ENCODE measurements around the gene UQCC3. TPM values are rescaled to one million over a fixed set of nuclear protein-coding genes. Genes with fewer than 3 reads are reported as not detected.
"Not testable (repeated sequence)": the region's sequence is repeated elsewhere in the genome, so short reads cannot be mapped to it uniquely, and the experiment has no call there.

The UQCC3 gene
- total RNA-seq, 2 experiments from 2014 or later: 7.2 to 9.0 TPM

DNA sequence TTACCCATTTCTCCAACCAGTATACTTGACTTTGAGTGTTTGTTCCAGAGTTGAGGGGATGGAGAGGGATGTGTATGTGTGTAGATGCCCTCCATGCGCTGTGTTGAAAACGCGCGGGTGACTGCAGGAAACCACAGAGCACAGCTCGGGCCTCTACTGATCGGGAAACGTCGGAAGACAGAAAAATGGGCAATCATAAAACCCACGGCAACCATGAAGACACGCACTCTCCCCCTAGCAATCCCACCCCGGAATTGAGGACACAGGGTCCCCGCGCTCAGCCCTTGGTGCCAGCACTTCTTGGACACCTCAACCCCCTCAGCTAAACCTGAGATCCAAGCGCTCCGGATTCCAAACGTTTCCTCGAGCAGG lies 251 bp upstream of the UQCC3 start:
- Mint-ChIP-seq H3K9me3 (ENCODE audit: low read depth) (no peaks in the 10 kb centered on the region), H3K4me3 (peak overlapping the region; percentile 95), H3K36me3 (peaks cover 40% of the 10 kb centered on the region), H3K27me3 (no peaks in the 10 kb centered on the region), H3K27ac (peak overlapping the region; percentile 96), H3K4me1 (peaks cover 55% of the 10 kb centered on the region)
- DNase-seq: no peak
- ATAC-seq: peak; percentile 20
- CTCF ChIA-PET: interaction anchor here (0.7 to 7.7 kb wide), 13 partner anchors 10 to 247 kb away, joined by 3 to 50 read pairs (median 5); partner anchors contain the start of genes MTA2, TAF6L, TMEM179B and TUT1

DNA sequence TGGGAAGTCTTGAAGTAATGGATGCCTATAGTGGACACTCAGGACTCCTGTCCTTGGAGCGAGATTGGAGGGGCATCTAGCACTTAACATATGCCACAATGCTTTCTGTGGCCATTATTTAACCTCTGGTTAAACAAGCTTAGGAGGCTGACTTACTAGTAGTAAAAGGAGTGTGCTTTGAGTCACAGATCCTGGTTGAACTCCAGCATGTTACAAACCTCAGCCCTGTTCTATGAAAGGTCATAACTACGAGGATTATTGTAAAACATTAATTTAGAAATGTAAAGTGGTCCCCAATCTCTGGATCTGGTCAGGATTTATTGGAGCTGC lies 1.7 kb downstream of the UQCC3 start:
- no peak for ATAC-seq
- no peaks in the 10 kb centered on the region for H3K27me3 Mint-ChIP-seq
- H3K4me3 Mint-ChIP-seq: peak overlapping the region; percentile 95
- H3K9me3 Mint-ChIP-seq (ENCODE audit: low read depth): no peaks in the 10 kb centered on the region
- H3K36me3 Mint-ChIP-seq: peaks cover 39% of the 10 kb centered on the region
- H3K4me1 Mint-ChIP-seq: peaks cover 60% of the 10 kb centered on the region
- CTCF ChIA-PET: interaction anchor here (0.9 to 7.7 kb wide), 5 partner anchors 8 to 279 kb away, joined by 3 to 50 read pairs (median 5); partner anchors contain the start of genes C11orf98, CSKMT, TMEM179B and TUT1
- no peak for DNase-seq
- H3K27ac Mint-ChIP-seq: peak overlapping the region; percentile 96

DNA sequence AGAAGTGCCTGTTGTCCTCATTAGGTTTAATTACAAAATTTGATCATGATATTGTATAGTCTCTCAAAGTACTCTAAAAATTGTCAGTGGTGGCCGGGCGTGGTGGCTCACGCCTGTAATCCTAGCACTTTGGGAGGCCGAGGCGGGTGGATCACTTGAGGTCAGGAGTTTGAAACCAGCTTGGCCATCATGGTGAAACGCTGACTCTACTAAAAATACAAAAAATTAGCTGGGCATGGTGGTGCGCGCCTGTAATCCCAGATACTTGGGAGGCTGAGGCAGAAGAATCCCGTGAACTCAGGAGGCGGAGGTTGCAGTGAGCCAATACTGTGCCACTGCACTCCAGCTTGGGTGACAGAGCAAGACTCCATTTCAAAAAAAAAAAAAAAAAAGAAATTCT lies 3.9 kb downstream of the UQCC3 start:
- not testable (repeated sequence) for DNase-seq; H3K9me3 Mint-ChIP-seq (ENCODE audit: low read depth); ATAC-seq; H3K27me3 Mint-ChIP-seq; H3K4me3 Mint-ChIP-seq; H3K27ac Mint-ChIP-seq
- CTCF ChIA-PET: interaction anchor here (1.6 to 3.5 kb wide), 2 partner anchors 10 to 281 kb away, joined by 3 to 15 read pairs; partner anchors contain the start of genes C11orf98 and CSKMT
- H3K36me3 Mint-ChIP-seq: peaks cover 34% of the 10 kb centered on the region
- peaks cover 50% of the 10 kb centered on the region for H3K4me1 Mint-ChIP-seq

DNA sequence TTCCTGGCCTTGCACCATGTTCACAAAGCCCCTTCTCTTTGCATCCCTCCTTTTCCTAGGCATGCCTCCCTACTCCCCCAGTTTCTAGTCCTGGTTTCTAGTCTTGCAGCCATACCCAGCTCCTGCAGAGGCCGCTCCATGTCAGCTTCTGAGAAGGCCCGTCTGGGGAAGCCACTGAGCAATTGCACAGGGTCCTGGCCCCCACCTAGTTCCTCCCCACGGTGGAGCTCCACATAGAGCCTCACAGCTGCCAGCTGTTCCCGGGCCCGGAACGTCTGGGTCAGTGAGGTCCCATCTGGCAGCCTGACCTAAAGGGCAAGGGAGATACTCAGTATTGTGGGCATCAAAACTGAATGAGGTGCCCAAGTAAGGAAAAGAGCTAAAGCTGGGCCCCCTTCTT lies 5.2 kb downstream of the UQCC3 start:
- DNase-seq (no peak), ATAC-seq (no peak)
- H3K27me3 Mint-ChIP-seq: no peaks in the 10 kb centered on the region
- H3K9me3 Mint-ChIP-seq (ENCODE audit: low read depth): no peaks in the 10 kb centered on the region
- peak overlapping the region; percentile 90 for H3K27ac Mint-ChIP-seq
- H3K36me3 Mint-ChIP-seq: peaks cover 26% of the 10 kb centered on the region
- H3K4me3 Mint-ChIP-seq: no peak overlapping the region
- H3K4me1 Mint-ChIP-seq: peaks cover 51% of the 10 kb centered on the region
- CTCF ChIA-PET: interaction anchor here (1.0 to 2.1 kb wide), 6 partner anchors 12 to 282 kb away, joined by 3 to 7 read pairs (median 4); partner anchors contain the start of genes C11orf98, CSKMT, EML3 and ROM1

DNA sequence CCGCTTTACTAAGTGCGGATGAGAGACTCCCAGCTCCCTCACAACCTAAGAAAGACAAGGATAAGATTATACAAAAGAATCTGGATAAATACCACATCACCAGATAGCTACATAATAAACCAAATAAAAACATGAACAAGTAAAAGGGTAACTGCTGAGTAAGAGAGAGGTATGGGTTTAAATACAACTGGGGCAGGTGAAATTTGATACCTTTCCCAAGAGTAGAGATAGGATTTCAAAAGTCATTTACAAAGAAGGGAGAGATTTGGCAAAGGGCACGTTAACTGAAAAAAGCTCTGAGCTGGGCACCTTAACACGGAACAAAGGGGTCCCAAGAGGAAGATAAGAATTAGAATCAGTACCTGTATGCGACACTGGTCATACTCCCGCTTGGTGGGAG lies 5.7 kb downstream of the UQCC3 start:
- CTCF ChIA-PET: interaction anchor here (1.0 to 2.1 kb wide), 5 partner anchors 12 to 204 kb away, joined by 3 to 7 read pairs (median 4); partner anchors contain the start of genes C11orf98, CSKMT, EML3 and ROM1
- peak overlapping the region; percentile 90 for H3K27ac Mint-ChIP-seq
- no peaks in the 10 kb centered on the region for H3K27me3 Mint-ChIP-seq
- peaks cover 25% of the 10 kb centered on the region for H3K36me3 Mint-ChIP-seq
- no peak for DNase-seq
- ATAC-seq: no peak
- peaks cover 50% of the 10 kb centered on the region for H3K4me1 Mint-ChIP-seq
- no peaks in the 10 kb centered on the region for H3K9me3 Mint-ChIP-seq (ENCODE audit: low read depth)
- H3K4me3 Mint-ChIP-seq: peak overlapping the region; percentile 46

DNA sequence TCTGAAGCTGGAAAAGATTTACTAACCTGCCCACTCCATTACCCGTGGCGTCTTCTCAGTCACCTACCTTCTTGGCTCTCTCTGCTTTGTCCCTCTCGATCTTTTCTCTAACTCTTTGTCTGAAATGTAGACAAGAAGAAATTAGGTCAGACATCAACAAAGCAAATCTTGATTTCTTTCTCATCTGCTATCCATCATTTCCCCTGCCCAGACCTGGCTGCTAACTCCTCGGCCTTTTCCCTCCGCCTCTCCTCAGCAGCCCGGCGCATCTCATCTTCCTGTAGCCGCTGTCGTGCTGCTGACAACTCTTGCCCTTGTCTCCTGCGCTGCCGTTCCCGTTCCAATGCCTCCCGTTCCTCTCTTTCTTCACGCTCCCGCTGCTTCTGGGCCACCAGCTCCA lies 6.2 kb downstream of the UQCC3 start:
- DNase-seq (no peak), ATAC-seq (no peak)
- peak overlapping the region; percentile 90 for H3K27ac Mint-ChIP-seq
- peak overlapping the region; percentile 84 for H3K4me3 Mint-ChIP-seq
- no peaks in the 10 kb centered on the region for H3K27me3 Mint-ChIP-seq
- H3K4me1 Mint-ChIP-seq: peaks cover 44% of the 10 kb centered on the region
- H3K9me3 Mint-ChIP-seq (ENCODE audit: low read depth): no peaks in the 10 kb centered on the region
- CTCF ChIA-PET: interaction anchor here (1.0 to 2.1 kb wide), 3 partner anchors 13 to 184 kb away, joined by 3 to 7 read pairs (median 5); partner anchors contain the start of genes C11orf98, CSKMT, EML3 and ROM1
- peaks cover 23% of the 10 kb centered on the region for H3K36me3 Mint-ChIP-seq

DNA sequence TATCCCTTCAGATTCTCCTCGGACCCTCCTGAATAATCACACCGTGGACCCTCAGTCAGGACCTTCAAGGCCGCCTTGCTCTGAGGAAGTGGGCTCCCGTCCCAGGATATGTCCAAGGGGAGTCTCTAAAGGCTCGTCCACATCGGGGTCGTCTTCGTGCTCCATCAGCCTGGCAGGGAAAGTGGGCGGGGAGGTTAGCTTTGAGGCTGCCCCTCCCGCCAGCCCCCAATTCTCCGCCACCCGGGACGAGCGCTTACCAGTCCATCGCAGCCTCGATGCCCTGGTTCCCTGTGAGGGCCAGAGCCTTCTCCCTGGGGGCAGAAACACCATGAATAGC lies 6.9 kb downstream of the UQCC3 start:
- H3K36me3 Mint-ChIP-seq: peaks cover 22% of the 10 kb centered on the region
- ATAC-seq: peak; percentile 3
- no peaks in the 10 kb centered on the region for H3K27me3 Mint-ChIP-seq
- peak overlapping the region; percentile 90 for H3K27ac Mint-ChIP-seq
- CTCF ChIA-PET: interaction anchor here (3.7 kb wide), 1 partner anchor 15 kb away, joined by 42 read pairs; no protein-coding TSS in a partner anchor
- peak overlapping the region; percentile 84 for H3K4me3 Mint-ChIP-seq
- no peaks in the 10 kb centered on the region for H3K9me3 Mint-ChIP-seq (ENCODE audit: low read depth)
- no peak for DNase-seq
- H3K4me1 Mint-ChIP-seq: peaks cover 37% of the 10 kb centered on the region

DNA sequence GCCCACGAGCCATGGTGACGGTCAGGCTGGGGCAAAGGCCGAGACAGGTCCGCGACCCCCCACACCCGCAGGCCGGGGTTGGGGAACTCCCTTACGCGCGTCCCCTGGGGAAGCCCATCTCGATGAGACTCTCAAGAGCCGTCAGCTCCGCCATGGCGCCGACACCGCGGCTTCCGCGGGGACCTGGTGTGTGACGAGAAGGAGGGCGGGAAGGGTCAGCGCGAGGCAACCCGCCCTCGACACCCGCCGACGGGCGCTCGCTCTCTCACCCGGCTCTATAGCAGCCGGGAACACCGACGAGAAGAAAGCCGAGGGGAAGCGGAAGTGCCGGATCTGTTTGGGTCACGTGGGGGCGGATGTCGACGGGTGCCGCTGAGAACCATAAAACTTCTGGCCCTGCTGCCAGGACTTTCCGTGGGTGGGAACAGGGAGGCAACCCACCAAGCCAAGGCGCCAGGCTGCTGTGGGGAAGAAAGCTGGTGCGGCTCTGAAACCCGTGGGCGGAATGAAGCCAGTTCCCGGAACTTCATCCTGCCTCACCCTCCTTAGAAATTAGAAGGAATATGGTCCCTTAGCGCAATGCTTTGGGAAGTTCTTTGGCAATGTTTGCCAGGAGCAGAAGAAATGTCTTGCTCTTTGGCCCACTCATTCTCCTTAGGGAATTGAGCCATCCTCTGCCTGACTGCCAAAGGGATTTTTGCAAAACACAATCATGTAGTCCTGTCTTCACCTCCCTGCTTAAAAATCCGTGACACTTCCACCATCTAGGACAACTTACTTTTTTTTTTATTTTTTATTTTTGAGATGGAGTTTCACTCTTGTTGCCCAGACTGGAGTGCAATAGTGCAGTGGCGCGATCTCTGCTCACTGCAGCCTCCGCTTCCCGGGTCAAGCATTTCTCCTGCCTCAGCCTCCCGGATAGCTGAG lies 7.6 kb downstream of the UQCC3 start, which contains the start of gene UBXN1:
UBXN1 (minus strand) TSS at position 304 of the 927 bp plus-strand sequence; CDS start at position 154, 150 bp downstream.
- DNase-seq (peak; percentile 89), ATAC-seq (peak; percentile 90)
- no peaks in the 10 kb centered on the region for H3K27me3 Mint-ChIP-seq
- H3K9me3 Mint-ChIP-seq (ENCODE audit: low read depth): no peaks in the 10 kb centered on the region
- CTCF ChIA-PET: interaction anchor here (0.6 to 3.7 kb wide), 11 partner anchors 11 to 254 kb away, joined by 3 to 42 read pairs (median 4); partner anchors contain the start of genes C11orf98, CSKMT, EML3 and INTS5
- peaks cover 34% of the 10 kb centered on the region for H3K4me1 Mint-ChIP-seq
- peak within 1 kb of the TSS; percentile 90 for H3K27ac Mint-ChIP-seq
- H3K36me3 Mint-ChIP-seq: peaks cover 20% of the 10 kb centered on the region
- H3K4me3 Mint-ChIP-seq: peak within 1 kb of the TSS; percentile 84

DNA sequence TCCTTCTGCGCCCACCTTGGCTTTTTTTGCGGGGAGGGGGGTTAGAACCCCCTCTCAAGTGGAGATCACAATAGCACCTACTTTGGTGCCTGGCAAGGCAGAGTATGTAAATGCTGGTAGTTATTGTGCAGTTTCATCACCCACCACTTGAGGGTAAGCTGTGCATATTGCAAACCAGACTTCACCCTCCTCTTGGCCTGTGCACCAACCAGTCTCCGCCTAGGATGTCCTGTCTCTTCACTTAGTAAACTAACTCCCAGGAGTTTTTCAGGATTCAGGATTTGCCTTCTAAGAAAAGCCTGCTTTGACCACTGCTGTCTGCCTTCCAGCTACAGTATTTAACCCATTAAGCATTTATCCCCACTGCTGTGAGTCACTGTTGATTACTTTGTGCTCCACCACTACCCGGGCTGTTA lies 9.4 kb downstream of the UQCC3 start:
- Mint-ChIP-seq H3K4me1 (peaks cover 31% of the 10 kb centered on the region), H3K4me3 (peak overlapping the region; percentile 39), H3K36me3 (peaks cover 14% of the 10 kb centered on the region), H3K27ac (peak overlapping the region; percentile 73), H3K9me3 (ENCODE audit: low read depth) (no peaks in the 10 kb centered on the region), H3K27me3 (no peaks in the 10 kb centered on the region)
- ATAC-seq: peak; percentile 73
- CTCF ChIA-PET: interaction anchor here (0.6 to 3.7 kb wide), 26 partner anchors 9 to 266 kb away, joined by 3 to 42 read pairs (median 4); partner anchors contain the start of genes C11orf98, CSKMT, GANAB and LBHD1
- peak; percentile 62 for DNase-seq

DNA sequence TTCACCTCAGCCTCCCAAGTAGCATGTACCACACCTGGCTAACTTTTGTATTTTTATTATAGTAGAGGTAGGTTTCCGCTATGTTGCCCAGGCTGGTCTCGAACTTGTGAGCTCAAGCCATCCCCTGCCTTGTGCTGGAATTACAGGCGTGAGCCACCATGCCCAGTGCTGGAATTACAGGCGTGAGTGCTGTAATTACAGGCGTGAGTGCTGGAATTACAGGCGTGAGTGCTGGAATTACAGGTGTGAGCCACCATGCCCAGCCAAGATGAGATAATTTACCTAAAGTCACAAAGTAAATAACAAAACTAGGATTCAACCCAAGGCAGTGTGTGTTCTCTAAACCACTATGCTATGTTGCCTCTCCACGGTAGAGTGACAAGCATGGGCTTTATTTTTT lies 11.0 kb downstream of the UQCC3 start:
- peaks cover 4% of the 10 kb centered on the region for H3K36me3 Mint-ChIP-seq
- peaks cover 5% of the 10 kb centered on the region for H3K27me3 Mint-ChIP-seq
- no peak overlapping the region for H3K27ac Mint-ChIP-seq
- CTCF ChIA-PET: interaction anchor here (1.5 to 2.9 kb wide), 3 partner anchors 11 to 258 kb away, joined by 5 to 17 read pairs (median 5); partner anchors contain the start of genes LBHD1 and UQCC3
- DNase-seq (no peak), ATAC-seq (no peak)
- no peaks in the 10 kb centered on the region for H3K9me3 Mint-ChIP-seq (ENCODE audit: low read depth)
- peaks cover 19% of the 10 kb centered on the region for H3K4me1 Mint-ChIP-seq
- H3K4me3 Mint-ChIP-seq: no peak overlapping the region

DNA sequence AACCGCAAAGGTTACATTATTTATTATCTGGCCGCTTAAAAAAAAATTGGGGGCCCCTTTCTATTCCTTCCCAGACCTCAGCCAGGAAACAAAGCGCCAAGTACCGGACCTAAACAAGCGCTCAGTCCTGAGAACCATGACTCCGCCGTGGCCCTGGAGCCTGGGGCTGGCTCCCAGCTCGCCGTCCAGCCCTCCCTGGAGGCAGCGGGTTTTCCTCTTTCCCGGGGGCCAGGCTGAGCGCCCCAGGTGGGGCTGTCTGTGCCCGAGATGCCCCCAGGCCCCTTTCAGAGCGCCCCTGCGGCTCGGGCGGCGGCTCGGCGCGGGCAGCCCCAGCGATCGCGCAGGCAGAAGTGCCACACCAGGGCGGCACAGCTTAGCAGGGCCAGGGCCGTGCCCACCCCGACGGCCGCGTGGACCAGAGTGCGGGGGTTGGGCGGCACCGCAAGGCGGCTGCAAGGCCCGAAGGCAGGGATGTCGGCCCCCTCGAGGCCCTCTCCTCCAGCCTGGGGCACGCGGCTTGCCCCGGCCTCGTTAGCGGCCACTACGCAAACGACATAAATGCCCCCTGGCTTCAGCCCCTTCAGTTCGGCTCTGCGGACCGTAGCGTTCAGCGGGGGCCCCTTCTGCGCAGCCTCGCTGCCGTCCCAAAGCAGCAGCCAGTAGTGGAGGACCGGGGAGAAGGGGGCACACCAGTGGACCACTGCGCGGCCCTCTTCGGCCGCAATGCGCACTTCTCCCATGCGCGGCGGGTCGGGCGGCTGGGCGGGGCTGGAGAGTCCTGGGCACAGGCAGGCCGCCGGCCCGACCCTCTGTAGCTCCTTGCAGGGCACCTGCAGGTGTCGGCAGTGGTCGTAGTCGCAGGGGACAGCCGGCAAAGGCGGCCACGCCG lies 16.3 kb downstream of the UQCC3 start:
- H3K4me1 Mint-ChIP-seq: no peaks in the 10 kb centered on the region
- CTCF ChIA-PET: interaction anchor here (0.6 to 2.5 kb wide), 2 partner anchors 29 to 263 kb away, joined by 3 to 9 read pairs; no protein-coding TSS in a partner anchor
- H3K27me3 Mint-ChIP-seq: peaks cover 10% of the 10 kb centered on the region
- no peak for DNase-seq
- ATAC-seq: no peak
- H3K4me3 Mint-ChIP-seq: no peak overlapping the region
- no peak overlapping the region for H3K27ac Mint-ChIP-seq
- H3K9me3 Mint-ChIP-seq (ENCODE audit: low read depth): no peaks in the 10 kb centered on the region
- peaks cover 5% of the 10 kb centered on the region for H3K36me3 Mint-ChIP-seq

DNA sequence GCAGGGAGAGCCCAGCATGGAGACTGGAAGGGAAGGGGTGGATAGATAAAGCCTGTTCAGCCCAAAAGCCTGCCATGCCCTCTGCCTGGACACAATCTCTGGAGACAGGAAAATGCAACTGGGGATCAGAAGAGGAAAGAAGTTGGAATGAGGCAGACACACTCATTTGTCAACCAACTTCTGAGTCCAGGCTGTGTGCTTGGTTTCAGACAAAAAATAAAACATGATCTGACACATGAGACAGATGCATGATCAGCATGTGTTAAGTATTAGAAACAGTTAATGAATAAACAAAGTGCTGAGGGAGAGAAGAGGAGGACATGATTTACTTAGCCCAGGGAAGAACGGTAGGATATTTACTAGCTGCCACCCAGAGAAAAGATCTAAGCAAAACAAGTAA lies 17.0 kb downstream of the UQCC3 start:
- ATAC-seq: no peak
- CTCF ChIA-PET: interaction anchor here (0.6 to 2.5 kb wide), 3 partner anchors 29 to 264 kb away, joined by 3 to 9 read pairs (median 3); no protein-coding TSS in a partner anchor
- Mint-ChIP-seq H3K9me3 (ENCODE audit: low read depth) (no peaks in the 10 kb centered on the region), H3K4me3 (no peak overlapping the region), H3K27ac (no peak overlapping the region), H3K4me1 (no peaks in the 10 kb centered on the region), H3K27me3 (peaks cover 10% of the 10 kb centered on the region), H3K36me3 (peaks cover 8% of the 10 kb centered on the region)
- no peak for DNase-seq
